ENCODE measurements around the gene ANXA6.
A peak's percentile ranks its signal among the peaks of the same experiment; 100 is the strongest.

The ANXA6 gene

GRCh38 chr5:151096001-151096373 lies 61.6 kb downstream of the ANXA6 start:
- H3K4me1 Mint-ChIP-seq: peaks cover 72% of the 10 kb centered on the region
- H3K4me3 Mint-ChIP-seq: peak overlapping the region; percentile 17
- no peaks in the 10 kb centered on the region for H3K9me3 Mint-ChIP-seq
- no peak for DNase-seq
- peak overlapping the region; percentile 78 for H3K27ac Mint-ChIP-seq
- H3K27me3 Mint-ChIP-seq (ENCODE audit: low read depth, poor library complexity): peaks cover 6% of the 10 kb centered on the region
- TF ChIP-seq CTCF (IDR thresholded peaks at IDR 0.05): no peak
- H3K36me3 Mint-ChIP-seq (ENCODE audit: low read depth): no peaks in the 10 kb centered on the region

- TF ChIP-seq CTCF (IDR thresholded peaks at IDR 0.05): no peak
- peaks cover 67% of the 10 kb centered on the region for H3K4me1 Mint-ChIP-seq
- peak overlapping the region; percentile 17 for H3K4me3 Mint-ChIP-seq
- H3K36me3 Mint-ChIP-seq (ENCODE audit: low read depth): no peaks in the 10 kb centered on the region
- H3K27ac Mint-ChIP-seq: peak overlapping the region; percentile 78
- no peaks in the 10 kb centered on the region for H3K9me3 Mint-ChIP-seq
- H3K27me3 Mint-ChIP-seq (ENCODE audit: low read depth, poor library complexity): peaks cover 11% of the 10 kb centered on the region
- peak; percentile 31 for DNase-seq
Measured at GRCh38 chr5:151095341-151096000, 62.1 kb downstream of the ANXA6 start.

GRCh38 chr5:151094852-151095245 lies 62.7 kb downstream of the ANXA6 start:
- Mint-ChIP-seq H3K9me3 (no peaks in the 10 kb centered on the region), H3K27me3 (ENCODE audit: low read depth, poor library complexity) (peaks cover 13% of the 10 kb centered on the region), H3K27ac (peak overlapping the region; percentile 41), H3K4me1 (peaks cover 61% of the 10 kb centered on the region), H3K36me3 (ENCODE audit: low read depth) (no peaks in the 10 kb centered on the region), H3K4me3 (no peak overlapping the region)
- TF ChIP-seq CTCF (IDR thresholded peaks at IDR 0.05): no peak
- DNase-seq: no peak

GRCh38 chr5:151094030-151094851 lies 63.3 kb downstream of the ANXA6 start:
- H3K9me3 Mint-ChIP-seq: no peaks in the 10 kb centered on the region
- peaks cover 55% of the 10 kb centered on the region for H3K4me1 Mint-ChIP-seq
- DNase-seq: no peak
- H3K36me3 Mint-ChIP-seq (ENCODE audit: low read depth): no peaks in the 10 kb centered on the region
- TF ChIP-seq CTCF (IDR thresholded peaks at IDR 0.05): no peak
- no peak overlapping the region for H3K4me3 Mint-ChIP-seq
- H3K27me3 Mint-ChIP-seq (ENCODE audit: low read depth, poor library complexity): peaks cover 17% of the 10 kb centered on the region
- H3K27ac Mint-ChIP-seq: peak overlapping the region; percentile 52

GRCh38 chr5:151093476-151093889 lies 64.1 kb downstream of the ANXA6 start:
- peaks cover 17% of the 10 kb centered on the region for H3K27me3 Mint-ChIP-seq (ENCODE audit: low read depth, poor library complexity)
- no peaks in the 10 kb centered on the region for H3K36me3 Mint-ChIP-seq (ENCODE audit: low read depth)
- peaks cover 51% of the 10 kb centered on the region for H3K4me1 Mint-ChIP-seq
- no peak overlapping the region for H3K4me3 Mint-ChIP-seq
- TF ChIP-seq CTCF (IDR thresholded peaks at IDR 0.05): no peak
- DNase-seq: no peak
- peak overlapping the region; percentile 52 for H3K27ac Mint-ChIP-seq
- no peaks in the 10 kb centered on the region for H3K9me3 Mint-ChIP-seq
